Stimulated activated CD8-positive, alpha-beta memory T cell treated with anti-CD3 and anti-CD28 coated beads, Interleukin-15, amount 100 ng/mL, for 1 hour (primary cell): ENCODE results near the gene MAP3K8.
A peak's percentile ranks its signal among the peaks of the same experiment; 100 is the strongest.

Experiments
- DNase-seq: peaks from one replicate; pipeline ENCODE4 v3.0.0-alpha.2; 2020; ENCODE audit warnings: low read depth

Gene MAP3K8

DNA sequence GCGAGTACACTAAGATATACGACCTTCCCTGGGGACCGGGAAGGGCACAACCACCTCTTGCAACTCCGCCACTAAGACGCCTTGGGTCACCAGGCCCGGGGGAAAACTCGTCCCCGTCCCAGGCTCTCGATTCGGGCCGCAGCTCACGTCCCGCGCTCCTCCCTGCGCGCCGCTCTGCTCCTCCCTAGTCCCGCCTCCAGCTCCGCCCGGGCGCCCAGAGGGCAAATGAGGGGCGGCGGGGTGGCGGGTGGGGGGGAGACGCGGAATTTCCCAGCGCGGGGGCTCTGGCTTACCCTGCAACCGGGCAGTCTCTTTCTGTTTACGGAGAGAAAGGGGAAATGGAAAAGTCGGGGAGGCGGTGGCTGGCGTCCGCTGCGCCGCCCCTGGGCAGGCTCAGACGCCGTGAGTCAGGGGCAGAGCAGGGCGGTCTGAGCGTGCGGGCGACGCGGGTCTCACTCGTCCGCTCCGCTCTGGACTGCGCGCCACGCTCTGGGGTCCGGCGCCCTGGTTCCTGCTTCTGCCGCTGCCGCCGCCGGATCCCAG is at the start of gene MAP3K8:
Gene MAP3K8, plus strand, starts transcription at position 455 of the 543 bp plus-strand sequence. CDS start 4,755 bp downstream, outside the sequence.
- DNase-seq = peak; percentile 62

DNA sequence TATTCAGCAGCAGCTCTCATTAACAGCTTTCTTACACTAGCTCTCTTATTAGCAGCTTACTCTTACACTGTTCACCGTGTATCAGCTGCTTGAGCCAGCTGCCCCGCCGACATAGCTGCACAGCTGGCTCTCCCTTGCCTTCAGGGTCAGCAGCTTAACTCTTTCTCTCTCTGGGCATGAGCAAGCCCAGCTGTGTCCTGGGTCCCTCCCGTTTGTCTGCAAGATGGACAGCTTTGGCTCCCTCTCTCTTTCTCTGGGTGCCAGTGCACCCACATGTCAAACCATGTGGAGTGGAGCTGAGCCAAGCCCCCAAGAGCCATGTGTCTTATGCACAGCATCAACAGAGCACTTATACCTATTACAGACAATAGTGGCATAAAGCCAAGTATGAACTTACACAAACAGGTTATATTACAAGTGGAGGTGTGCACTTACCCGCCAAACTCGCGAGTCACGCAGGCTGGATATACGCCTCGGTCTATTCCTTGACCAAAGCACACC is 49.2 kb upstream of the MAP3K8 start:
- no peak for DNase-seq

DNA sequence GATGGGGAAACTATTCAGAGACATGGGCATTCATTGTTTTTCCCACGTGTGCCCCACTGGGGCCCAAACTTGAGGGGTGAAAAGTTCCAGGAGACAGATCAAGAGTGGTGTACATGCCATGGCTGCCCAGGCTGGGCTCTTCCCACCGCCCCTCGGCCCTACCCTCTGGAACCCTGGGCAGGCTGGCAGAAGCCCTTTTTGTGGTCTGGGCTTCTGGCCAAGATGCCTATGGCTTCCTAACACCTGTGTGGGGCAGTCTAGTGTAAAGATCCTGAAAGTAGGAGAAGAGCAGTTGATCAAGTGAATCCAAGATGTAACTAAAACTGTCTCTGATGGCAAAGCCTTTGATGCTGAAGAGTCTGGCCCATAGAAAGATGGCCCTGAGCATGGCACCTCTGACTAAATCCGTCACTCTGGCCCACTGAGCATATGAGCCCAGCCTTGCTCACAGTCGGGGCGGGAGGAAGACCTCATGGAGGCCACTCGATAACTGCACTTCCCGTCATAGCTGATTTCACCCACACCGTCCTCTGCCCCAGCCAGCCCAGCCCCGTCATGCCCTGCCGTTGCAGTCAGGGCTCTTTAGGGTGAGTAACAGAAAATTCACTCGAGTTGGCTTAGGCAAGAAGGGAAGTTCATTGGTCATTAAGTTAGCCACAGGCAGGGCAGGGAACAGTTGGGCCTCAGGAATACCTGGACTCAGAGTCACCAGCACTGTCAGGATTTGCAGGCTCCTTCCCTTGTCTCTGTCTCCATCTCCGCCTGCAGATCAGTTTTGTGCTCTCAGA is 47.0 kb upstream of the MAP3K8 start:
- no peak for DNase-seq

DNA sequence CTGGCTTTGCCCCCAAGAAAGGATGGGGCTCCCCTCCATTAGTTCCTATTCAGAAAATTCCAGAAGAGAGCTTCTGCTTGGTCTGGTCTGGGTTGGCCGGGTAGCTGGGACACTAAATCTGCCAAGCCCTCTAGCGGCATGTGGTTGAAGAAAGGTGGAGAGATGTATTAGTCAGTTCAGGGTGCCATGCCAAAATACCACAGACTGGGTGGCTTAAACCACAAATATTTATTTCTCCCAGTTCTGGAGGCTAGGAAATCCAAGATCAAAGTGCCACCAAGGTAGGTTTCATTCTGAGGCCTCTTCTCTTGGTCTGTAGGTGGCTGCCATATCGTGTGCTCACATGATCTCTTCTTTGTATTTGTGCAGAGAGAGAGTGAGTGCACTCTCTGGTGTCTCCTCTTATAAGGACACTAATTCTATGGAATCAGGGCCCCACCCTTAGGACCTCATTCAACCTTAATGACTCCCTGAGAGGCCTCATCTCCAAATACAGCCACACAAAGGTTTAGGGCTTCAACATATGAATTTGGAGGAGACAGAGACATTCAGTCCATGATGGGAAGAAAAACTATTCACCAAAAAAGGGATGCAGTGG is 46.2 kb upstream of the MAP3K8 start:
- DNase-seq = no peak

DNA sequence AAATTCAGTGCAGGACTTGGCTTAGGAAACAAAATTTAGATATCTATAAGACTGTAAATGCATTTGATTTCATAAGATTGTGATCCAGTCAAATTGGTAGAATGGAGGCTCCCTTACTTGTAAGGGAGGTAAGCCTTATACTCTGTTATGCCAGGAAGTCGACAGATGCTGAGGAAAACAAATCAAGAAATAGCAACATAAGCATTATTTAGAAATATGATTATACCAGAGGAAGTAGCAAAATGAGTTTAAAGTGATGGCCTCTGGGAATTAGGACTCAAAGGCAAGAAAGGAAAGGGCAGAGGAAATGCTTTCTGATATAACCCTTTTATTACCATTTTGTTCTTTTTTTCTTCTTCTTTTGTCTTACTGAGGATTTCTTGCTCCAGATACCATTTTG is 44.4 kb upstream of the MAP3K8 start:
- DNase-seq = no peak

DNA sequence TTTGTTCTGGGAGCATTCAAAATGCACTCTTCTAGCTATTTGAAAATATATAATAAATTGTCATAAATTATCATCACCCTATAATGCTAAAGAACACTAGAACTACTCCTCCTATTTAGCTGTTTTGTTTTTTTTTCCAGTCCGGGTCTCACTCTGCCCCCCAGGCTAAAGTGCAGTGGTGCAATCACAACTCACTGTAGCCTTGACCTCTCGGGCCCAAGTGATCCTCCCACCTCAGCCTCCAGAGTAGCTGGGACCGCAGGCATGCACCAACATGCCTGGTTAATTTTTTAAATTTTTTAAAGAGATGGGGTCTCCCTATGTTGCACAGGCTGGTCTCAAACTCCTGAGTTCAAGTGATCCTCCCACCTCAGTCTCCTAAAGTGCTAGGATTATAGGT is 43.8 kb upstream of the MAP3K8 start:
- no peak for DNase-seq

DNA sequence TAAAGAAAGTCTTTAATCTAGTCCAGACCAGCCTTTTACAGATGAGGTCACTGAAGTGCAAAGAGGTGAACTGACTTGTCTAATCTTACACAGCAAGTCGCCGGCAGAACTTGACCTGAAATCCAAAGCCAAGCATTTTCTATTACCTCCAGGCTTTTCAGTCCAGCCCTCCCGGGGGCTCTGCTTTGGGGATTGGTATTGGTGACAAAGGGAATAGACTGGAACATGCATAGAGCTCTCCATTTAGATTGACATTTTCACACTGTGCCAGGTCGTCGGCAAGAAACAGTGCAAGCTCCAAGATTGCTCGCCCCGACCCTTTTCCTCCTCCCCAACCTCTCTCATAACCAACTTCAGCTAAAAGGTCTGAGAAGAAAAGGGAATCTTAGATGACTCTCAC is 42.7 kb upstream of the MAP3K8 start:
- no peak for DNase-seq

DNA sequence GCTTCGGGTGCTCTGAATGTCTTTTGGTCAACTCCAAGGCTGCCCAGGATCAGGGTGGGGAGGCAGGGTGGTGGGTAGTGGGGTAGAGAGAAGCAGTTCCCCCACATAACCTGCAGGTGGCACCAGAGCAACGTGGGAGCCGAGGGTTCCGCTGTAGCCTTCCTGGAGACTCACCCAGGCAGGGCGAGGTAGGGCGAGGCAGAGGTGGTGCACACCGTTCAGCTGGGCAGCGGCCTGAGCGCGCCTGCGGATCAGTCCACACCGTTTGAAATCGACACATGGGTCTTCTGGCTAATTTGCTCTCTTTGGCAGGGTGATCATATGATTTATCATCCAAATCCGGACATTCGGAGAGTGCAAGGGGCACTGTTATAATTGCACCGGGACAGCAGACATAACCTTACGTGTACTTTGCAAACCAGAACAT is 41.4 kb upstream of the MAP3K8 start:
- peak; percentile 50 for DNase-seq

DNA sequence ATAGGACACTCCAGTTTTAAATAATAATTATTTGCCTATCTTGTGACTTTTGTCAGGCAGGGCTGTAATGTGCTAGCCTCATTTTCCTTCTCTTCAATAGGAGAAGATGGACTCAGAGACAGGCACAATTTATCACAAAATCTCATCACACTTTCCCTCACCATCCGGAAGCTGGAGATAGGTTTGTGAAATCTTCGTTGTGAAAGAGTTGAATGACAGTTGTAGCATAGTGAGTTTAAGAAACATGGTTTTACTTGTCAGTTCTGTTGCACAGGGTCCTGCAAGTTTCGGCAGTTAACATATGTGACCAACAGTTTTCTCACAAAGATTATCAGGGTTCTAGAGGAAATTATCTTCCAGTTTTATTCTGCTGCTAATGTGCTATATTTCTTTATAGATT is 37.7 kb upstream of the MAP3K8 start:
- DNase-seq = no peak

DNA sequence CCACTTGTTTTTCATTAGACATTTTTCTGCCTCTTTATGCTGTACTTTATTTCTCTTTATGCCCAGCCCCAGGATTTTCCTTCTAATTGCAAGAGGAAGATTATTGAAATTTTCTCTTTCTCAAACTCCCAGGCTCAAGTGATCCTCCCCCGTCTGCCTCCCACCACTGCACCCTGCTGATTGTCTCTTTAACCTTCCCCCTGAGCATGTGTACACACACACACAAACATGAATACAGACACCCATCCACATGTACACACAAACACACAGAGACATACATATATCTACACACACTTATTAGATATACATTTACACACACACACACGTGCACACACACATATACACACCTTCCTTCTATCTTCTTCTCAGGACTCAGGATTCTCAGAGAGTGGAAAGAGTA is 37.3 kb upstream of the MAP3K8 start:
- no peak for DNase-seq

DNA sequence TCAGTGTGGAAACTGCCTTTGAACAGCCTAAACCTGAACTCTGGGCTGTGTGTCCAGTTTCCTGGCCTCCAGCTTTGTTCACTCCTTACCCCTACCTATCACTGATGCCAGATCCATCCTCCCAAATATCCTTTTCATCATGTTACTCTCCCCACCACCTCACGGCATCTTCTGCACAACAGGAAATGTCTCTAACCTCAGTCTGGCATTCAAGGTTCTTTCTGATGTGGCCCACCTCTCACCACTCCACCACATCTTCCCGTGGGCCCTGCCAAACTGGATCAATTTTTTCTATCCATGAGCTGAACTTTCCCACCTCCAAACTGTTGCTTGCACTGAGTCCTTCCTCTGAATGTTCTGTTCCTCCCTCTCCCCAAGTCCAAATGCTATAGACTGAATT is 35.8 kb upstream of the MAP3K8 start:
- no peak for DNase-seq

DNA sequence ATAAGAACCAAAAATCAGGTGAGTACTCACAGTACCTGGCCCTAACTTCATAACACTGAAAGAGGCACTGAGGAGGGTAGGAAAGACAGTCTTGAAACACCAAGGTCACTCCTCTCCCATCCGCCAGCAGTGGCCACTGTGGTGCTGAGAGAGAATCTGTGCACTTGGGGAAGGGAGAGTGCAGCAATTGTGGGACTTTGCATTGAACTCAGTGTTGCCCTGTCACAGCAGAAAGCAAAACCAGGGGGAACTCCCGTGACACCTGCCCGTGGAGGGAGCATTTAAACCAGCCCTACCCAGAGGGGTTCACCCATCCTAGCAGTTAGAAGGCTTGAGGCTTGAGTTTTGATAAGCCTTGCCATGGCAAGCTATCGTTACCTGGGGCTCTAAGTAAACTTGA is 35.2 kb upstream of the MAP3K8 start:
- DNase-seq = no peak

DNA sequence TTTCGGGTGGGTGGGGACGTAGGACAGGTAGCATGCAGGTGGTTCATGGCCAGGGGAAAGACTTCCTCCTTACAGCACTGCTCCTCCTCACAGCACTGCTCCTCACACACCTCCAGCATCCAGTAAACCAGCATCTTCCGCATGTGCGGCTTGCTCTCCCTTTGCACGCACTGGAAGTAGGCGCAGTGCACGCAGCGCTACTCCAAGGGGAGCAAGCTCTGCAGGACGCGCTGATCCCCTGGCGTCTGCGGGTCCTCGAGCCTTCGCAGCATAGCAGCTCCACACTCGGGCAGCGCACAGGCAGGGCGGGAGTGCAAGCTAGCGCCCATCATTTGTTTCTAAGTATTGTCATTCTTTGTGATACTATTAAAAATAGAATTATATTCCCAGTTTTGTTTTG is 30.5 kb upstream of the MAP3K8 start:
- no peak for DNase-seq

DNA sequence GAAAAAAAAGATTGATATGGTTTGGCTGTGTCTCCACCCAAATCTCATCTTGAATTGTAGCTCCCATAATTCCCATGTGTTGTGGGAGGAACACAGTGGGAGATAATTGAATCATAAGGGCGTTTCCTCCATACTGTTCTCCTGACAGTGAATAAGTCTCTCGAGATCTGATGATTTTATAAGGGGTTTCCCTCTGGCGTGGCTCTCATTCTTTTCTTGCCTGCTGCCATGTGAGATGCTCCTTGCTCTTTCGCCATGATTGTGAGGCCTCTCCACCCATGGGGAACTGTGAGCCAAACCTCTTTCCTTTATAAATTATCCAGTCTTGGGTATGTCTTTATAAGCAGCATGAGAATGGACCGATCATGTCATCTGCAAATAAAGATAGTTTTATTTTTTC is 29.4 kb upstream of the MAP3K8 start:
- DNase-seq = no peak

DNA sequence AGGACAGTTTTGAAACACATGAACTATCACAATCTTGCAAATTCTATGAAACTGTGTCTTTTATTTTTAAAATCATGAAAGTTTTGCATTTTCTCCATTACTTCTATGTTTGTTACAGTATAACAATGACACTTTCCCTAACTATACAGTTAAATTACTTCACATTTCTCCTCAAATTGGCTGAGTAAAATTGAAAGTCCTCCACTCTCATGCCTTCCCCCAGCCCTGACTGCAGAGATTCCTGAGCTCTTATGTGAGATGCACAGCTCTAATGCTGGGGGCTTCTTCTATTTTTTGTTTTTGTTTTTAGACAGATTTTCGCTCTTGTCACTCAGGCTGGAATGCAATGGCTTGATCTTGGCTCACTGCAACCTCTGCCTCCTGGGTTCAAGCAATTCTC is 22.7 kb upstream of the MAP3K8 start:
- no peak for DNase-seq

DNA sequence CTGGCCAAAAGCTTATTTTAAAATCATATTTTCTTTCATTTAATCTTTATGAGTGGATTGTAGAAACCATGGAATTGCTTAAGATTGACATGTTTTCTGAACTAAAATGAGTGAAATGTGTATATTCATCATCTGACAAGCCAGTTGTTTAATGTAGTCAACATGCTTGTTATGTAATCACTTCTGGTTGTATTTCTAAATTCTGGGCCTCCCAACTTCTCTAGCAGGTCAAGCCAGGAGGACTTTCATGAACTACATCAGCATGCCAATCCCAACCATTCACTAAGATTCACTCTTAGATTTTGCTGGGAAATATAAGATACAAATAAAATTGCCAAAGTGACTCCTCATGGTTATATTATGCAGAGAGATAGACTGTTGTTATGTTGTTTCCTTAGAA is 21.1 kb upstream of the MAP3K8 start:
- DNase-seq = no peak

DNA sequence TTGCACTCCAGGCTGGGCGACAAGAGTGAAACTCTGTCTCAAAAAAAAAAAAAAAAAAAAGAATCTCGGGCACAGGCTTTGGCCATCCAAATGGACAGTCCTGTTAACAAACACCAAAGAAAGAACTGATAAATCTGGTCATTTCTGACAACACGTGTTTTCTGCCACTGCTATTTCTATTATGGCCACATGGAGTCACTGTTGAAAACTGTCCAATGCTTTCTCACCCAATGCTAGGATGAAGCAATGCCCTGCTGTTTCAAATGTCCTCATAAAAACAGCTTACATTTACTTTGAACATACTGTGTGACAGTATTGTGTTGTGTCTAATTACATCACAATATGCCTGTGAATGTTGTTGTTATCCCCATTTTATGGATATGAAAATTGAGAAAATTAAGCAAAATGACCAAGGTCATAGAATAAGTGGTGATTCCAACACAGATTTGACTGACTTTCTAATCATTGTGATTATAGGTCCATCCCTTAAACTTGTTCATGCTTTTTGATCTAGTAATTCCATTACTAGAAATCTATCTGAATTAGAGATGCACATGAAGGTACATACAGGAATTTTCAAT is 19.9 kb upstream of the MAP3K8 start:
- DNase-seq = no peak

DNA sequence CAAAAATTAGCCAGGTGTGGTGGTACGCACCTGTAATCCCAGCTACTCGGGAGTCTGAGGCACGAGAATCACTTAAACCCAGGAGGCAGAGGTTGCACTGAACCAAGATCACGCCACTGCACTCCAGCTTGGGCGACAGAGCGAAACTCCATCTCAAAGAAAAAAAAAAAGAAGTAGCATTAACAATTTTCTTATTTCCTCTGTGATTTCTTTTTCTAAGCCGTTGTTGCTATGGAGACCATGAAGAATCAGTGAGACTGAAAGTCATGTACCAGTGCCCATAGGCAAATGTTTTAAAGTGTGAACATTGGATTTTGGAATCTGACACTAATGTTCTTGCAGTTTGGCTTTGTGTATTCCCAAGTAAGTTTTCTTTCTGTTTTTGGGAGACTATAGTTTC is 18.4 kb upstream of the MAP3K8 start:
- DNase-seq = no peak

DNA sequence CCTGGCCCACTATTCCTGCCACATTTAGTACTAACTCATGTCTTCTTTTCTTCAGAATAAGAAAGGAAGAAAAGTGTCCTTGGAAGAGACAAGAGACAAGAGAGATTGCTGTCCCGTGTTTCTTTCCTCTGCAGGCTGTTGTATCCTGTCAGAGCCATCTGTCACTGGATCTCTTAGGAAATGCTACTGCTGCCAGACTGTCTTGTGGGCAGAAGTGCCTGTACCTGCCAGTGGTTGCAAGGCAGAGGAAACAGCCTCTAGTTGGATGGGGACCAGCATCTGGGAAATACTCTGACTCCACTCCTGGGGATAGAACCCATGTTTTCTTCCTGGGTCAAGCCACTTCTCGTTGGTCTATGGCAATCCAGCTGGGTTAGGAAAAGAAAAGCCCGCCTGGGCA is 16.7 kb upstream of the MAP3K8 start:
- no peak for DNase-seq

DNA sequence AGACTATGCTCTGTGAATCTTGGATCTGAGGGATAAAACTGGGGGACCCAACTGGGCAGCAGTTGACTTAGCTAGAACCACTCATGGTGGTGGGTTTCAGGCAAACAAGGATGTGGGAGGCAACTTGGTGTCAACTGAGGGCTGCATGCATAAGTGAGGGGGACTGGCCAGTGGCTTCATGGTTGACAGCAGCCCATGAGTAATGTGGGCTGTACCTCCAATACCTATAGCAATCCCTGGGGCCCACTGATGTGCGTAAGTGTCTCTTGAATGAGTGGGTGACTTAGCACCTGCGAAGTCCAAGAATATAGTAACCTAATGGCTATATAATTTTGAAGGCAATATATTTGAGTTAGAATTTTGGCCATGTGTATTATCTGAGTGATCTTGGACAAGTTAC is 13.7 kb upstream of the MAP3K8 start:
- no peak for DNase-seq

DNA sequence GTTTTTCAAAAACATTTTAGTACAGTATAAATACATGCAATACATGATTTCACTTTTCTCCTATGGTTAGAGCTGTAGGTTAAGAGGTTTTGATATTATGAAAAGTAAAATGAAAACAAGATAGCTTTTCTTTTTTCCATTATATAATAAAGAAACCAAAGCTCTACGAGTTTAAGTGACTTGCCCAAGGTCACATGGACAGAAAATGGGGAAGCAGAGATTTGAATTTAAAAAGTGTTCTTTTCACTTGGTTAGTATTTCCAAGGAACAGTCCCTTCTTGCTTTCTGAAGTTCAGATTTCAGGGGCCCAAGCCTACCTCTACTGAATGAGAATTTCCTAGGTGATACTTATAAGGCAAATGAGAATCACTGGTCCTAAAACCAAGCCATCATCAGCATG is 13.2 kb upstream of the MAP3K8 start:
- no peak for DNase-seq

DNA sequence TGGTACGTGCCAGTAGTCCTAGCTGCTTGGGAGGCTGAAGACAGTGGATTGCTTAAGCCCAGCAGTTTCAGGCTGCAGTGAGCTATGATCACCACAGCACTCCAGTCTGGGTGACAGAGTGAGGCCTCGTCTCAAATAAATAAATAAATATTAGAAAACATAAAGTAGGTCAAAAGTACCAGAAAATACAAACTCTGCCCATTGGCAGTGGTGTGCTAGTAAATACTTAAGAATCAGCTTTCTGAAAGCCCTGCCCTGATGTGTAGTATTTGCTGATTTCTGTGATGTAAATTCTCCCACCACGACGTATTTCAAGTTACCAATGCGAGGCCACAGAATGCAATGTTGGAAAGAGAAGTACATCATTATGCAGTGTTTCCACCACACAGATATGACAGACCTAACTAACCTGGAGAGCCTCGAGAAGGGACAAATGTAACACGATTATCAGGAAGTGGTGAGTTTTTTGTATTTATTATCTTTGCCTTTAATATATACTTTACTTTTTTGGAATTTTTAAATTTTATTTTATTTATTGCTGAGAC is 11.8 kb upstream of the MAP3K8 start:
- no peak for DNase-seq
